Suprapubic skin (tissue), 4 donors: ENCODE data around the gene HIVEP3.

Source experiments
- POLR2A ChIP-seq, 2 donors: fragments of 450-650 bp; IDR thresholded peaks; one replicate each; pipeline ENCODE4 v1.6.1; 2017; ENCODE audit warnings: antibody characterized with exemption in 2 of 2, mild to moderate bottlenecking in 2 of 2, moderate library complexity in 2 of 2
- POLR2AphosphoS5 ChIP-seq, 3 donors: sonication (generic); formaldehyde crosslinking; IDR thresholded peaks; one replicate each; pipeline ENCODE4 v1.6.1; 2017; ENCODE audit warnings: antibody characterized with exemption in 3 of 3
- TF ChIP-seq, protein P1 (sequence below), 2 donors: fragments of 200-600 bp in 1 of 2; fragments of 450-650 bp in 1 of 2; sonication (generic) in 1 of 2; IDR thresholded peaks; one replicate each; pipeline ENCODE4 v1.5.1; 2016 to 2019; ENCODE audit warnings: antibody characterized with exemption in 2 of 2, mild to moderate bottlenecking in 1 of 2, moderate library complexity in 1 of 2

- TF ChIP-seq POLR2A (IDR thresholded peaks at IDR 0.05): no peak
- TF ChIP-seq, protein P1, sequence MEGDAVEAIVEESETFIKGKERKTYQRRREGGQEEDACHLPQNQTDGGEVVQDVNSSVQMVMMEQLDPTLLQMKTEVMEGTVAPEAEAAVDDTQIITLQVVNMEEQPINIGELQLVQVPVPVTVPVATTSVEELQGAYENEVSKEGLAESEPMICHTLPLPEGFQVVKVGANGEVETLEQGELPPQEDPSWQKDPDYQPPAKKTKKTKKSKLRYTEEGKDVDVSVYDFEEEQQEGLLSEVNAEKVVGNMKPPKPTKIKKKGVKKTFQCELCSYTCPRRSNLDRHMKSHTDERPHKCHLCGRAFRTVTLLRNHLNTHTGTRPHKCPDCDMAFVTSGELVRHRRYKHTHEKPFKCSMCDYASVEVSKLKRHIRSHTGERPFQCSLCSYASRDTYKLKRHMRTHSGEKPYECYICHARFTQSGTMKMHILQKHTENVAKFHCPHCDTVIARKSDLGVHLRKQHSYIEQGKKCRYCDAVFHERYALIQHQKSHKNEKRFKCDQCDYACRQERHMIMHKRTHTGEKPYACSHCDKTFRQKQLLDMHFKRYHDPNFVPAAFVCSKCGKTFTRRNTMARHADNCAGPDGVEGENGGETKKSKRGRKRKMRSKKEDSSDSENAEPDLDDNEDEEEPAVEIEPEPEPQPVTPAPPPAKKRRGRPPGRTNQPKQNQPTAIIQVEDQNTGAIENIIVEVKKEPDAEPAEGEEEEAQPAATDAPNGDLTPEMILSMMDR (IDR thresholded peaks at IDR 0.05): no peak
- TF ChIP-seq POLR2AphosphoS5 (IDR thresholded peaks at IDR 0.05): no peak
Measured at GRCh38 chr1:41485605-41486004, 433.1 kb downstream of the HIVEP3 start.
